AG04450 (cell line): Measurements from ENCODE around the gene CRYBG3. TPM values are rescaled to one million over a fixed set of nuclear protein-coding genes. Genes with fewer than 3 reads are reported as not detected.

ENCODE experiments used
- CTCF ChIA-PET: fragments of 300-600, 350-600 bp; formaldehyde crosslinking; extraction: SDS; loops from one replicate; lab custom pipeline; 2022; ENCODE audit warnings: antibody characterized with exemption, inconsistent platforms; lab: Charles Lee
- POLR2A ChIA-PET: fragments of 350-600 bp; formaldehyde crosslinking; extraction: SDS; loops from one replicate; lab custom pipeline; 2021; ENCODE audit warnings: antibody characterized with exemption, inconsistent platforms; lab: Yijun Ruan, JAX
- DNase-seq: peaks from one replicate; pipeline ENCODE4 v3.0.0-alpha.2; 2011; ENCODE audit warnings: low read depth, low spot score
- H3K27ac ChIP-seq: one replicate; pipeline ENCODE4 v1.5.1; 2012; ENCODE audit warnings: low read depth, low read length, control low read depth
- H3K27me3 ChIP-seq: one replicate; pipeline ENCODE4 v1.6.0; 2012; ENCODE audit warnings: low read length; ENCODE audit not compliant: control insufficient read depth, insufficient read depth
- H3K4me3 ChIP-seq: 2 replicates; pipeline ENCODE4 v1.5.1; 2011; ENCODE audit warnings: mild to moderate bottlenecking, low read depth, low read length, control low read depth
- H3K9me3 ChIP-seq: 2 replicates; pipeline ENCODE4 v1.5.1; 2012; ENCODE audit warnings: low read length; ENCODE audit not compliant: control insufficient read depth, insufficient read depth
- polyA plus RNA-seq: library from polyadenylated mRNA; depleted of rRNA; stranded (reverse); fragments of >200 nt; gene quantifications from 2 replicates; pipeline ENCODE4 v1.2.3, GENCODE V29; 2011
- TF ChIP-seq, protein P1 (sequence below): IDR thresholded peaks from 2 replicates; pipeline ENCODE4 v1.5.1; 2011; ENCODE audit warnings: low read depth, low read length, control low read depth, inconsistent platforms

CRYBG3 gene
- polyA plus RNA-seq, 1 experiment, result 9.9 TPM

DNA sequence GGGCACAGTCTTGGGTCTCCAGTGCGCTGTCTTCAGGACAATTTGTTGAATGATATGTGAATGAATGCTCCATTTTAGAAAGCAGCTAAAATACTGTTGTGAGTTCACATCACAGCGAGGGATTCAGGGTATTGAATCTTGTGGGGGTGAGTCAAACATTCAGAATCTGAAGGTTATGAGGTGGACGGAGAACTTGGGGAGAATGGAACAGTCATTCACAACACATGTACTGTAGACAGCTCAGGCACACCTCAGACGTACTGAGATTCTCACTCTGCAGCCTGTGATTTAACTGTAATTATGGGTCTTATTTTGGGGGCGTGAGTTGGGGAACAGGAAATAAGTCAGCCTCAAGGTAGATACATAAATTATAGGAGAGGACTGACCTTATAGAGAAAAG lies 13.9 kb downstream of the CRYBG3 start:
- DNase-seq, result no peak
- CTCF ChIA-PET, result no interaction called here
- H3K27ac ChIP-seq, result no peak overlapping the region

DNA sequence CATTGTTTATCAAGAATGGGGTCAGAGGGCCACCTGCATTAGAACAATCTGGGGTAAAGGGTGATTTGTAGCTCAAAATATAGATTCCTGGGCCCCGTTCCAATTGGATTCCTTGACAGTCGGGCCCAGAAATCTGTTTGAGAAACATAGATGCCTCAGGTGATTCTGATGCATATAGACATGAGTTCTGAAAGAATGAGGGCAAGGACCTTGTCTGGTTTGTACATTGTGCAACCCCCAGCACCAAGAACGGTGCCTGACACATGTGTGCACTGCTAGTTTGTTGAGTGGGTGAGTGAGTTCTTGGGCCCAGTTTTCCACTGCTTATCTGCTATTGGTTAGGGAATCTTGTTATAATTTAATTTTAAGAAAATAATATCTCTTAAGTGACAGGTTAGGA lies 16.6 kb downstream of the CRYBG3 start:
- CTCF ChIA-PET, result interaction anchor here (1.0 to 1.1 kb wide), 2 partner anchors 46 to 120 kb away, joined by 3 read pairs; no protein-coding TSS in a partner anchor
- Histone ChIP-seq H3K9me3 (no peaks in the 10 kb centered on the region), H3K27me3 (no peaks in the 10 kb centered on the region), H3K4me3 (no peak overlapping the region), H3K27ac (no peak overlapping the region)
- POLR2A ChIA-PET, result interaction anchor here (0.9 kb wide), 1 partner anchor 16 kb away, joined by 4 read pairs; the partner anchor contains the start of gene CRYBG3
- TF ChIP-seq, protein P1, sequence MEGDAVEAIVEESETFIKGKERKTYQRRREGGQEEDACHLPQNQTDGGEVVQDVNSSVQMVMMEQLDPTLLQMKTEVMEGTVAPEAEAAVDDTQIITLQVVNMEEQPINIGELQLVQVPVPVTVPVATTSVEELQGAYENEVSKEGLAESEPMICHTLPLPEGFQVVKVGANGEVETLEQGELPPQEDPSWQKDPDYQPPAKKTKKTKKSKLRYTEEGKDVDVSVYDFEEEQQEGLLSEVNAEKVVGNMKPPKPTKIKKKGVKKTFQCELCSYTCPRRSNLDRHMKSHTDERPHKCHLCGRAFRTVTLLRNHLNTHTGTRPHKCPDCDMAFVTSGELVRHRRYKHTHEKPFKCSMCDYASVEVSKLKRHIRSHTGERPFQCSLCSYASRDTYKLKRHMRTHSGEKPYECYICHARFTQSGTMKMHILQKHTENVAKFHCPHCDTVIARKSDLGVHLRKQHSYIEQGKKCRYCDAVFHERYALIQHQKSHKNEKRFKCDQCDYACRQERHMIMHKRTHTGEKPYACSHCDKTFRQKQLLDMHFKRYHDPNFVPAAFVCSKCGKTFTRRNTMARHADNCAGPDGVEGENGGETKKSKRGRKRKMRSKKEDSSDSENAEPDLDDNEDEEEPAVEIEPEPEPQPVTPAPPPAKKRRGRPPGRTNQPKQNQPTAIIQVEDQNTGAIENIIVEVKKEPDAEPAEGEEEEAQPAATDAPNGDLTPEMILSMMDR, result no peak
- DNase-seq, result no peak

More for the DNA sequence above, 13.9 kb downstream of the CRYBG3 start:
- H3K27me3 ChIP-seq, result no peaks in the 10 kb centered on the region
- H3K4me3 ChIP-seq, result no peak overlapping the region
- H3K9me3 ChIP-seq, result no peaks in the 10 kb centered on the region
- POLR2A ChIA-PET, result no interaction called here
- TF ChIP-seq, protein P1, result no peak

DNA sequence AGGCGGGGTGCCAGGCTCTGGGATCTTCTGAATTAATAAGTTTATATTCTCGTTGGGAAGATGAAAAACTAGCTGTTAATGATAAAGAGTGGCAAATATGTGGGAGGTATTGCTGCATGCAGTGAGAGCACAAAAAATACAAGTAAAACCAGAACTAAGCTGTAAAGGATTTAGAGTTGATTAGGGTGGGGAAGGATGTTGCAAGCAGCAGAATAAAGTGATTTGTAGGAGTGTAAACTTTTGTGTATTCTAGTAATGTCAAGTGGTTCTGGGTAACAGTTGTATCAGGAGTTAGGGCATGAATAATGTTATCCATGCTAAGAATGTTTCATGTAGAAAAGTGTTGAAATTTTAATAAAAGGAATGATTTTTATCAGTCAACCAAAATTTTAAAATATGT lies 18.1 kb downstream of the CRYBG3 start:
- DNase-seq, result no peak
- Histone ChIP-seq H3K27me3 (no peaks in the 10 kb centered on the region), H3K4me3 (no peak overlapping the region), H3K9me3 (no peaks in the 10 kb centered on the region), H3K27ac (no peak overlapping the region)
- TF ChIP-seq, protein P1, result no peak
- POLR2A ChIA-PET, result no interaction called here
- CTCF ChIA-PET, result interaction anchor here (0.8 kb wide), 1 partner anchor 184 kb away, joined by 3 read pairs; no protein-coding TSS in a partner anchor

DNA sequence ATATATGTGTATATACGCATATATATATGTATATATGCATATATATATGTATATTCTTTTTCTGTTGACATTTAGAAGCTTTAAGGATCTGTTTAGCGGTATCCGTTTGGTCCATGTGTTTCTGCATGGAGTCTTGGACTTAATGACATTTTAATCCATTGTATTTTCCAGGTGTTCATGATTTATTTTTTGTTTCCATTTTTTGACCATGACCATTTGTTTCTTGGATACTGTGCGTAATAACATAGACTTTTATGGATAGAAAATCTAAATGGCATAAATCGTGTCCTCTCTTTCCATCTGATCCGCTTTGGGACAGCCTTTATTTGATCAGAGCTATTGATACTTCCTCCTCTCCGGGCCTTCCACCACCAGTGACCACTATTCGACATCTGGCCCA lies 19.5 kb downstream of the CRYBG3 start:
- DNase-seq, result no peak
- H3K27me3 ChIP-seq, result no peaks in the 10 kb centered on the region
- POLR2A ChIA-PET, result no interaction called here
- TF ChIP-seq, protein P1, result no peak
- H3K4me3 ChIP-seq, result no peak overlapping the region
- CTCF ChIA-PET, result interaction anchor here (0.8 kb wide), 1 partner anchor 20 kb away, joined by 3 read pairs; no protein-coding TSS in a partner anchor
- no peaks in the 10 kb centered on the region for H3K9me3 ChIP-seq
- no peak overlapping the region for H3K27ac ChIP-seq

DNA sequence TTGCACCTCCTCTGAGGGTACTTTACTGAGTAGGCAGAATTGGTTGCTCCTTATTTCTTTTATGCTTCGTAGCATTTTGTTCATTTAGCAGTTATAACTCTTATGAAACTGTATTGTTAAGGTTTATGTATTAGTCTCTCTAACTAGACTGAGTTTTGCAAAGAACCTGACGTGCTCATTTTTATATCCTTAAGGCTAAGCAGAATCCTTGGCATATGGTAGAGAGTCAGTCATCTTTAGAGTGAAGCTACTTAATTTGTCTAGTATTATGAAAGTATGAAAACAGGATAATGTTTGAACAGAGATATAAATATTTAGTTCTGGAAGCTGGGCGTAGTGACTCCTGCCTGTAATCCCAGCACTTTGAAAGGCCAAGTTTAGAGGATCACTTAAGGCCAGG lies 20.1 kb downstream of the CRYBG3 start:
- Histone ChIP-seq H3K4me3 (no peak overlapping the region), H3K9me3 (no peaks in the 10 kb centered on the region), H3K27ac (no peak overlapping the region), H3K27me3 (no peaks in the 10 kb centered on the region)
- DNase-seq, result no peak
- TF ChIP-seq, protein P1, result no peak
- POLR2A ChIA-PET, result no interaction called here
- CTCF ChIA-PET, result no interaction called here
